GM13977 (cell line): ENCODE measurements around the gene POM121C.
"Not testable (repeated sequence)": the region's sequence is repeated elsewhere in the genome, so short reads cannot be mapped to it uniquely, and the experiment has no call there.

Experiments used
- DNase-seq: peaks from one replicate; pipeline ENCODE4 v3.0.0; 2012; ENCODE audit warnings: low spot score
- in situ Hi-C: fragments of 300-500 bp; cut with MboI; formaldehyde crosslinking; loops from one replicate; pipeline ENCODE4 v1.12.0; 2022; ENCODE audit warnings: low sequenced_read_pairs, low pct_unique_long_range_greater_than_20kb, mixed read lengths, inconsistent platforms; ENCODE audit not compliant: unreplicated experiment

The POM121C gene

GRCh38 chr7:75477457-75477856, 8.6 kb downstream of the POM121C start:
- DNase-seq, in situ Hi-C loops: not testable (repeated sequence)

- DNase-seq, in situ Hi-C loops: not testable (repeated sequence)
Measured at GRCh38 chr7:75470166-75470565, 15.9 kb downstream of the POM121C start.

- DNase-seq, in situ Hi-C loops: not testable (repeated sequence)
Measured at GRCh38 chr7:75460541-75460940, 25.6 kb downstream of the POM121C start.

- DNase-seq, in situ Hi-C loops: not testable (repeated sequence)
Measured at GRCh38 chr7:75458034-75458433, 28.1 kb downstream of the POM121C start.

GRCh38 chr7:75456403-75456802, 29.7 kb downstream of the POM121C start:
- DNase-seq, in situ Hi-C loops: not testable (repeated sequence)

GRCh38 chr7:75452494-75452955, 33.6 kb downstream of the POM121C start:
- DNase-seq, in situ Hi-C loops: not testable (repeated sequence)

GRCh38 chr7:75449946-75450345, 36.2 kb downstream of the POM121C start:
- DNase-seq, in situ Hi-C loops: not testable (repeated sequence)

- DNase-seq, in situ Hi-C loops: not testable (repeated sequence)
Measured at GRCh38 chr7:75442465-75443111, 43.5 kb downstream of the POM121C start.

GRCh38 chr7:75442101-75442464, 44.0 kb downstream of the POM121C start:
- in situ Hi-C loops, DNase-seq: not testable (repeated sequence)

- in situ Hi-C loops, DNase-seq: not testable (repeated sequence)
Measured at GRCh38 chr7:75439000-75439399, 47.1 kb downstream of the POM121C start.

GRCh38 chr7:75423481-75423880, 62.6 kb downstream of the POM121C start:
- not testable (repeated sequence) for DNase-seq

GRCh38 chr7:75421798-75422710, 64.0 kb downstream of the POM121C start:
- in situ Hi-C loops, DNase-seq: not testable (repeated sequence)

More at GRCh38 chr7:75423481-75423880, 62.6 kb downstream of the POM121C start:
- in situ Hi-C loops, result not testable (repeated sequence)

- in situ Hi-C loops, DNase-seq: not testable (repeated sequence)
Measured at GRCh38 chr7:75420152-75420551, 65.9 kb downstream of the POM121C start.

GRCh38 chr7:75419693-75420092, 66.4 kb downstream of the POM121C start:
- in situ Hi-C loops, DNase-seq: not testable (repeated sequence)

GRCh38 chr7:75419210-75419609, 66.9 kb downstream of the POM121C start:
- DNase-seq, in situ Hi-C loops: not testable (repeated sequence)

GRCh38 chr7:75418292-75418858, 67.7 kb downstream of the POM121C start:
- in situ Hi-C loops, DNase-seq: not testable (repeated sequence)

GRCh38 chr7:75416787-75417186, 69.3 kb downstream of the POM121C start:
- DNase-seq, in situ Hi-C loops: not testable (repeated sequence)

- in situ Hi-C loops, result not testable (repeated sequence)
Measured at GRCh38 chr7:75415829-75416373, 70.2 kb downstream of the POM121C start.

More at GRCh38 chr7:75415829-75416373, 70.2 kb downstream of the POM121C start:
- DNase-seq, result not testable (repeated sequence)
